PC-9 (cell line): Measurements from ENCODE around the gene OSCAR. TPM values are rescaled to one million over a fixed set of nuclear protein-coding genes. Genes with fewer than 3 reads are reported as not detected.

ENCODE experiments used
- BruUV-seq: library from RNA; stranded (reverse); fragments of 400-500 nt; replicated peaks from 2 replicates; lab custom pipeline; 2021; lab: Mats Ljungman, UMichigan
- CTCF ChIA-PET: fragments of 300-600 bp; sonication (Branson Sonifier 250); formaldehyde crosslinking; loops from one replicate; lab custom pipeline; 2022; ENCODE audit warnings: antibody characterized with exemption; lab: Charles Lee
- POLR2A ChIA-PET: fragments of 300-600 bp; sonication (Branson Sonifier 250); formaldehyde crosslinking; loops from one replicate; lab custom pipeline; 2022; ENCODE audit warnings: antibody characterized with exemption; ENCODE audit not compliant: unreplicated experiment; lab: Charles Lee
- DNase-seq, 2 experiments: peaks; one replicate each; pipeline versions ENCODE4 v3.0.0 to v3.0.0-alpha.2; 2015 to 2022; ENCODE audit warnings: mixed read lengths in 1 of 2
- H2AFZ ChIP-seq: fragments of 200-600 bp; sonication (generic); 2 replicates; pipeline ENCODE4 v1.8.1; 2017; ENCODE audit warnings: antibody characterized with exemption
- H3F3A ChIP-seq: fragments of 200-600 bp; sonication (generic); 2 replicates; pipeline ENCODE4 v1.8.1; 2017; ENCODE audit warnings: antibody characterized with exemption, mild to moderate bottlenecking, low read depth; ENCODE audit not compliant: insufficient read depth
- H3K27ac ChIP-seq: fragments of 200-600 bp; sonication (generic); 2 replicates; pipeline ENCODE4 v1.6.1; 2016; ENCODE audit warnings: mixed run types
- H3K27me3 ChIP-seq: fragments of 200-600 bp; sonication (generic); 2 replicates; pipeline ENCODE4 v1.6.1; 2016; ENCODE audit warnings: low read depth, mixed run types; ENCODE audit not compliant: insufficient read depth
- H3K36me3 ChIP-seq: fragments of 200-600 bp; sonication (generic); 2 replicates; pipeline ENCODE4 v1.6.1; 2016; ENCODE audit warnings: low read depth, mixed run types
- H3K4me1 ChIP-seq: fragments of 200-600 bp; sonication (generic); replicated peaks from 2 replicates; pipeline ENCODE4 v1.6.1; 2016; ENCODE audit warnings: mixed run types; ENCODE audit not compliant: insufficient read depth
- H3K4me2 ChIP-seq: fragments of 200-600 bp; sonication (generic); 2 replicates; pipeline ENCODE4 v1.6.1; 2017; ENCODE audit warnings: mixed run types
- H3K4me3 ChIP-seq: fragments of 200-600 bp; sonication (generic); 2 replicates; pipeline ENCODE4 v1.6.1; 2016; ENCODE audit warnings: mixed run types
- H3K79me2 ChIP-seq: fragments of 200-600 bp; sonication (generic); 2 replicates; pipeline ENCODE4 v1.6.1; 2017; ENCODE audit warnings: low read depth, mixed run types
- H3K9me2 ChIP-seq: fragments of 200-600 bp; sonication (generic); 2 replicates; pipeline ENCODE4 v1.8.1; 2017; ENCODE audit warnings: mild to moderate bottlenecking; ENCODE audit not compliant: insufficient read depth
- H3K9me3 ChIP-seq: fragments of 200-600 bp; sonication (generic); 2 replicates; pipeline ENCODE4 v1.8.1; 2016; ENCODE audit warnings: low read depth; ENCODE audit not compliant: insufficient read depth
- H4K20me1 ChIP-seq: fragments of 200-600 bp; sonication (generic); 2 replicates; pipeline ENCODE4 v1.8.1; 2017; ENCODE audit not compliant: insufficient read depth
- EZH2 ChIP-seq: fragments of 200-600 bp; sonication (generic); IDR thresholded peaks from 2 replicates; pipeline ENCODE4 v1.8.0; 2017; ENCODE audit warnings: antibody characterized with exemption, low read depth
- intact Hi-C: fragments of 100-400 bp; cut with micrococcal nuclease; formaldehyde crosslinking; loops from one replicate; pipeline ENCODE4 v1.10.0; 2022; ENCODE audit not compliant: unreplicated experiment
- total RNA-seq: library from RNA; stranded (reverse); gene quantifications from 2 replicates; pipeline ENCODE4 v1.2.3, GENCODE V29; 2021
- TF ChIP-seq, protein P1 (sequence below): fragments of 200-600 bp; sonication (generic); conservative IDR thresholded peaks from 2 replicates; pipeline ENCODE4 v1.6.1; 2017; ENCODE audit warnings: mixed run types, antibody characterized with exemption, mild to moderate bottlenecking, moderate library complexity

OSCAR gene
- total RNA-seq, 1 experiment from 2014 or later = 0.87 TPM

DNA sequence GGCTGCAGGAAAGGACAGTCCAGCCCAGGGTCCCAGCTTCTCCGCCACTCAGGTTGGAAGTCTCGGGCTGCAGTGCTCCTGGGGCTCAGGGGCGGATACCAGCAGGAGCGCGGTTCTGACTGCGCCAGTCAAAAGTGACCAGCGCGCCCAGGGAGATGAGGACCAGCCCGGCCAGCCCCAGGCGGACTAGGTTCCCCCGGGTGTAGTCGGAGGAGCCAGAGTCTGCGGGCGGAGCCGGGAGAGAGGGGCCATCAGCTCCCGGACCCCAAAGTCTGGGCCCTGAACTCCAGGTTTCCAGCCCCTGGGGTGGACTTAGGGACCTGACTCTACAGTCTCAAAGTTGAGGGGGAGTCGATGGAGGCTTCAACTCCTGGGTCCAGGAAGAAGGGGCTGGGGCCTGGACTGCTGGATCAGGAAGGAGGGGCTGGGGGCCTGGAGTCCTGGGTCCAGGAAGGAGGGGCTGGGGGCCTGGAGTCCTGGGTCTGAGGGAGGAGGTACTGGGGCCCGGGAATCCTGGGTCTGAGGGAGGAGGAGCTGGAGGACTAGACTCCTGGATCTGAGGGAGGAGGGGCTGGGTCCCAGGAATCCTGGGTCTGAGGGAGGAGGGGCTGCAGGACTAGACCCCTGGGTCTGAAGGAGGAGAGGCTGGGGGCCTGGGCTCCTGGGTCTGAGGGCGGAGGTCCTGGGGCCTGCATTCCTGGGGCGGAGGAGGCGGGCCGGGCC, 5.3 kb downstream of the OSCAR start:
- ChIA-PET CTCF (interaction anchor here (0.6 to 0.7 kb wide), 3 partner anchors 104 to 302 kb away, joined by 4 read pairs; no protein-coding TSS in a partner anchor), POLR2A (interaction anchor here (0.5 kb wide), 1 partner anchor 60 kb away, joined by 7 read pairs; no protein-coding TSS in a partner anchor)
- Histone ChIP-seq H3K27me3 (peaks cover 36% of the 10 kb centered on the region), H3K9me2 (no peaks in the 10 kb centered on the region), H3K4me2 (peak overlapping the region; percentile 83), H3K4me3 (peak overlapping the region; percentile 51; the same call in 1 of the 2 replicates), H3K4me1 (no peaks in the 10 kb centered on the region), H3F3A (peaks cover 13% of the 10 kb centered on the region), H2AFZ (peak overlapping the region; percentile 69; the same call in 1 of the 2 replicates), H4K20me1 (no peaks in the 10 kb centered on the region), H3K9me3 (no peaks in the 10 kb centered on the region), H3K27ac (no peak overlapping the region), H3K79me2 (no peaks in the 10 kb centered on the region), H3K36me3 (no peaks in the 10 kb centered on the region)
- intact Hi-C loops = no loop called here
- no peak for DNase-seq
- TF ChIP-seq, protein P1, sequence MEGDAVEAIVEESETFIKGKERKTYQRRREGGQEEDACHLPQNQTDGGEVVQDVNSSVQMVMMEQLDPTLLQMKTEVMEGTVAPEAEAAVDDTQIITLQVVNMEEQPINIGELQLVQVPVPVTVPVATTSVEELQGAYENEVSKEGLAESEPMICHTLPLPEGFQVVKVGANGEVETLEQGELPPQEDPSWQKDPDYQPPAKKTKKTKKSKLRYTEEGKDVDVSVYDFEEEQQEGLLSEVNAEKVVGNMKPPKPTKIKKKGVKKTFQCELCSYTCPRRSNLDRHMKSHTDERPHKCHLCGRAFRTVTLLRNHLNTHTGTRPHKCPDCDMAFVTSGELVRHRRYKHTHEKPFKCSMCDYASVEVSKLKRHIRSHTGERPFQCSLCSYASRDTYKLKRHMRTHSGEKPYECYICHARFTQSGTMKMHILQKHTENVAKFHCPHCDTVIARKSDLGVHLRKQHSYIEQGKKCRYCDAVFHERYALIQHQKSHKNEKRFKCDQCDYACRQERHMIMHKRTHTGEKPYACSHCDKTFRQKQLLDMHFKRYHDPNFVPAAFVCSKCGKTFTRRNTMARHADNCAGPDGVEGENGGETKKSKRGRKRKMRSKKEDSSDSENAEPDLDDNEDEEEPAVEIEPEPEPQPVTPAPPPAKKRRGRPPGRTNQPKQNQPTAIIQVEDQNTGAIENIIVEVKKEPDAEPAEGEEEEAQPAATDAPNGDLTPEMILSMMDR = no peak
- no peak for TF ChIP-seq EZH2
- BruUV-seq = no TSS peak

DNA sequence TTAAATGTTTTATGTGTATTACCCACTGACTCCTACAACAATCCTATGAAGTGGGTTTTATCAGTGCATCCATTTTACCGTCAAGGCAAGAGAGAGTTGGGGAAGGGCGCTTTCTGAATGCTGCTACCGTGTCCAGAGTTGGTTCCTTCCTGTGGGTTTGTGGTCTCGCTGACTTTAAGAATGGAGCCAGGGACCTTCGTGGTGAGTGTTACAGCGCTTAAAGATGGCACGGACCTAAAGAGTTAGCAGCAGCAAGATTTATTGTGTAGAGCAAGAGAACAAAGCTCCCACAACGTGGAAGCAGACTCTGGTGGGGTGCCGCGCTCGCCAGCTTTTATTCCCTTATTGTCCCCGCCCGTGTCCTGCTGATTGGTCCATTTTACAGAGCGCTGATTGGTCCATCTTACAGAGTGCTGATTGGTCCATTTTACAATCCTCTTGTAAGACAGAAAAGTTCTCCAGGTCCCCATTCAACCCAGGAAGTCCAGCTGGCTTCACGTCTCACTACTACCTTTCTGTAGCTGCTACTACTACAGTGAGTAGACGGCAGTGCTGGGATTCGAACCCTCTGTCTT, 6.1 kb downstream of the OSCAR start:
- Histone ChIP-seq H3K27ac (no peak overlapping the region), H3K79me2 (no peaks in the 10 kb centered on the region), H3K4me3 (no peak overlapping the region), H2AFZ (no peak overlapping the region), H3K4me2 (no peak overlapping the region), H3K36me3 (no peaks in the 10 kb centered on the region), H3K9me3 (no peaks in the 10 kb centered on the region), H3F3A (peaks cover 7% of the 10 kb centered on the region), H3K4me1 (no peaks in the 10 kb centered on the region), H3K9me2 (no peaks in the 10 kb centered on the region), H3K27me3 (peaks cover 36% of the 10 kb centered on the region), H4K20me1 (no peaks in the 10 kb centered on the region)
- DNase-seq = no peak
- intact Hi-C loops = no loop called here
- BruUV-seq = no TSS peak
- CTCF ChIA-PET = interaction anchor here (0.6 kb wide), 1 partner anchor 248 kb away, joined by 4 read pairs; no protein-coding TSS in a partner anchor
- no peak for TF ChIP-seq EZH2
- TF ChIP-seq, protein P1 = no peak
- POLR2A ChIA-PET = no interaction called here

DNA sequence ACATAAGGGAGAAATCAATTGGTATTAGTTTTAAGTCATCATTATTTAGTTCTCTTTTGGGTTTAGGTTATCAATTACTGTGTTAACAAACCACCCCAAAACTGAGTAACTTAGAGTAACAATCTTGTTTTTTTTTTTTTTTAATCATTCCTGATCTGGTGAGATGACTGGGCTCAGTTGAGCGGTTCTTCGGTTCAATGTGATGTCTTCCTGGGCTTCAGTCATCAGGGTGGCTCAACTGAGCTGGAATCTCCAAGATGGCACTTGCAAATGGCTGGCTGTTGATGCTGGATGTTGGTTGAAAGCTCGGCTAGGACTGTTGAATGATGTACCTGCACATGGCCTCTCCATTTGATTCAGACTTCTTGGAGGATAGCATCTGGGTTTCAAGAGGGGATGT, 16.2 kb downstream of the OSCAR start:
- ChIA-PET POLR2A (no interaction called here), CTCF (interaction anchor here (0.7 kb wide), 1 partner anchor 53 kb away, joined by 9 read pairs; the partner anchor contains the start of gene CNOT3)
- Histone ChIP-seq H4K20me1 (no peaks in the 10 kb centered on the region), H3K9me3 (peaks cover 13% of the 10 kb centered on the region; the same call in 1 of the 2 replicates), H3K9me2 (no peaks in the 10 kb centered on the region), H3K4me1 (no peaks in the 10 kb centered on the region), H3K4me2 (no peak overlapping the region), H3F3A (no peaks in the 10 kb centered on the region), H3K27me3 (peaks cover 14% of the 10 kb centered on the region; the same call in 1 of the 2 replicates), H3K4me3 (no peak overlapping the region), H2AFZ (no peak overlapping the region), H3K79me2 (no peaks in the 10 kb centered on the region), H3K27ac (no peak overlapping the region), H3K36me3 (no peaks in the 10 kb centered on the region)
- intact Hi-C loops = no loop called here
- TF ChIP-seq EZH2 = no peak
- TF ChIP-seq, protein P1 = no peak
- DNase-seq = no peak
- no TSS peak for BruUV-seq
